Transverse colon (tissue), 4 donors: ENCODE measurements around the gene ARID3C. TPM values are rescaled to one million over a fixed set of nuclear protein-coding genes. Genes with fewer than 3 reads are reported as not detected.

Experiments used
- DNase-seq: peaks from one replicate; pipeline ENCODE4 v3.0.0-alpha.2; 2019
- H3K27ac ChIP-seq, 4 donors: fragments of 200-600 bp; sonication (generic); 2 replicates each; pipeline ENCODE4 v1.5.1; 2016 to 2018; ENCODE audit warnings: inconsistent platforms in 4 of 4
- H3K27me3 ChIP-seq: fragments of 200-600 bp; sonication (generic); 2 replicates; pipeline ENCODE4 v1.5.1; 2017; ENCODE audit warnings: inconsistent platforms
- H3K36me3 ChIP-seq, 4 donors: fragments of 200-600 bp; sonication (generic); 2 replicates each; pipeline ENCODE4 v1.5.1; 2017 to 2019; ENCODE audit warnings: inconsistent platforms in 4 of 4
- H3K4me1 ChIP-seq, 4 donors: fragments of 200-600 bp; sonication (generic); 2 replicates each; pipeline ENCODE4 v1.5.1; 2017 to 2020; ENCODE audit warnings: inconsistent platforms in 4 of 4
- H3K4me3 ChIP-seq, 4 donors: fragments of 200-600 bp; sonication (generic); 1 replicate in 1 of 4; 2 replicates in 3 of 4; pipeline versions ENCODE4 v1.5.1 to v1.6.1; 2017 to 2019; ENCODE audit warnings: inconsistent platforms in 4 of 4
- H3K9me3 ChIP-seq, 2 donors: fragments of 200-600 bp; sonication (generic); 2 replicates each; pipeline ENCODE4 v1.5.1; 2017 to 2019; ENCODE audit warnings: inconsistent platforms in 2 of 2
- EP300 ChIP-seq: sonication (generic); formaldehyde crosslinking; IDR thresholded peaks from one replicate; pipeline ENCODE4 v1.6.1; 2017; ENCODE audit warnings: antibody characterized with exemption, low read depth
- POLR2A ChIP-seq: fragments of 450-650 bp; IDR thresholded peaks from one replicate; pipeline ENCODE4 v1.6.1; 2016; ENCODE audit warnings: antibody characterized with exemption, mild to moderate bottlenecking, moderate library complexity
- POLR2AphosphoS5 ChIP-seq, 3 donors: sonication (generic); formaldehyde crosslinking; IDR thresholded peaks; one replicate each; pipeline ENCODE4 v1.6.1; 2016; ENCODE audit warnings: antibody characterized with exemption in 3 of 3
- WGBS, 2 donors: methylation state at CpG; one replicate each; pipeline ENCODE4 v1.1.5; 2018; ENCODE audit warnings: low coverage in 1 of 2; 5-methylcytosine and 5-hydroxymethylcytosine counted together
- in situ Hi-C, 4 donors: fragments of 200-750 bp; cut with MboI; loops; one replicate each; pipeline versions ENCODE4 v1.15.0 to v1.15.1; 2017; ENCODE audit warnings: low sequenced_read_pairs in 3 of 4, low pct_ligation_motif_present in 1 of 4, low pct_unique_long_range_greater_than_20kb in 1 of 4
- intact Hi-C: fragments of 100-400 bp; cut with DNase I; formaldehyde crosslinking; loops from one replicate; pipeline ENCODE4 v1.15.1; 2023; ENCODE audit warnings: low total_unique reads
- total RNA-seq, 4 donors: library from RNA; depleted of rRNA; stranded (reverse); fragments of >200 nt; gene quantifications; one replicate each; pipeline ENCODE4 v1.1.0, GENCODE V29; 2016
- TF ChIP-seq, protein P1 (sequence below), 5 experiments: fragments of 200-600 bp in 3 of 5; fragments of 450-650 bp in 2 of 5; sonication (generic) in 3 of 5; IDR thresholded peaks; 1 replicate in 2 of 5; 2 replicates in 3 of 5; pipeline ENCODE4 v1.5.1; 2016 to 2017; ENCODE audit warnings: antibody characterized with exemption in 5 of 5, inconsistent platforms in 3 of 5, mild to moderate bottlenecking in 2 of 5, moderate library complexity in 1 of 5

The ARID3C gene
- total RNA-seq, 4 donors from 2014 or later = not detected

DNA sequence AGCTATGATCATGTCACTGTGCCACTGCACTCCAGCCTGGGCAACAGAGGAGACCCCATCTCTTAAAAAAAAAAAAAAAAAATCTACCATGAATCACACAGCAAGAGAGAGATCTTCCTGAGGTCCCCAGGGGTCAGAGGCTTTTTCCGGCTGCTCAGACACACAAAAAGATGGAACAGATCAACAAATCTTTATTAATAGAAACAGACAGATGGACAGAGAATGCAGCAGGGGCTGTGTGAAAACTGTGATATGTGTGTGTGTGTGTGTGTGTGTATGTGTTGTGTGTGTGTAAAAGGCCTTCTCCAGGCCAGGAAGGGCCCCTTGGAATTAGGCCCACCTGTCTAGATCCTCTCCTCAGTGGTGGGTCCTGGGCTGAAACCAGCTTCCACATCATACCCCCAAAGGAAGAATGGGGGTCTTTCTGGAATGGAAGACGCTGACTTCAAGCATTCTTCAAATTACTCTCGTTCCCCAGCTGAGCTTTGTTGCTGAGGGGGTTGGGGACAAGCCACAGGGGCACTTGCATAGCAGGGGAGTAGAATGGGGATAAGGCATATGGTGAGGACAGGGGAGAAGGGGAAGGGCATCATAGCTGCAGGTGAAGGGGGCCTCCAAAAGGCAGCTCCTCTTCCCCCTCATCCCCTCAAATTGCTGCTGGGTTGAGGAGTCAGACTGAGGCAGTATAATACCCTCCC is 5.8 kb upstream of the ARID3C start:
- in situ Hi-C loops = no loop called here

DNA sequence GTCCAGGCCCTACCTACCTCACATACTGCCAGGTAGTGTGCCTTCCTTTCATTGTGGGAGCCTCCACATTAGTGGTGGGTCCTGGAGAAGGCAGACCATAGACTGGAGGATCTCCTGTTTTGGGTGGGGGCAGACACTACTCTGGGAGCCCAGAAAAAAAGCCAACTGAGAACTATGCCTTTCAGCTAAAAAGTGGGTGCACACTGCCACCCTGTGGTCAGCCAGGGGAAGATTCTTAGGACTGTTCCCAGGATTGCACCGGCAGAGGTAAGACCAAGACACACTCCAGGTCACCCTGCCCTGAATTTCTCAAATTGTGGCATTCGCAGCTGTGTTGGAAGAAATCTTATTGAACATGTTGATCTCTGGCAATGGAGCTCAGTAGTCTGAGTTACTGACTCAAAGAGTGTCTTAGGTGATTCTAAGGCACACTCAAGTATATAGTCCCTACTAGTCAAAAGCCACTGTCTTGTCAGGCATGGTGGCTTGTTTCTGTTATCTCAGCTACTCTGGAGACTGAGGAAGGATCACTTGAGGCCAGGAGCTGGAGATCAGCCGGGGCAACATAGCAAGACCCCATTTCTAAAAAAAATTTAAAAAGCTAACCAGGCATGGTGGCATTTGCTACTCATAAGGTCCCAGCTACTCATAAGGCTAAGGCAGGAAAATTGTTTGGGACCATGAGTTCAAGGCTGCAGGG is 5.1 kb upstream of the ARID3C start:
- TF ChIP-seq POLR2AphosphoS5 (IDR thresholded peaks at IDR 0.05) (no peak), POLR2A (no peak), EP300 (no peak)
- TF ChIP-seq, protein P1, sequence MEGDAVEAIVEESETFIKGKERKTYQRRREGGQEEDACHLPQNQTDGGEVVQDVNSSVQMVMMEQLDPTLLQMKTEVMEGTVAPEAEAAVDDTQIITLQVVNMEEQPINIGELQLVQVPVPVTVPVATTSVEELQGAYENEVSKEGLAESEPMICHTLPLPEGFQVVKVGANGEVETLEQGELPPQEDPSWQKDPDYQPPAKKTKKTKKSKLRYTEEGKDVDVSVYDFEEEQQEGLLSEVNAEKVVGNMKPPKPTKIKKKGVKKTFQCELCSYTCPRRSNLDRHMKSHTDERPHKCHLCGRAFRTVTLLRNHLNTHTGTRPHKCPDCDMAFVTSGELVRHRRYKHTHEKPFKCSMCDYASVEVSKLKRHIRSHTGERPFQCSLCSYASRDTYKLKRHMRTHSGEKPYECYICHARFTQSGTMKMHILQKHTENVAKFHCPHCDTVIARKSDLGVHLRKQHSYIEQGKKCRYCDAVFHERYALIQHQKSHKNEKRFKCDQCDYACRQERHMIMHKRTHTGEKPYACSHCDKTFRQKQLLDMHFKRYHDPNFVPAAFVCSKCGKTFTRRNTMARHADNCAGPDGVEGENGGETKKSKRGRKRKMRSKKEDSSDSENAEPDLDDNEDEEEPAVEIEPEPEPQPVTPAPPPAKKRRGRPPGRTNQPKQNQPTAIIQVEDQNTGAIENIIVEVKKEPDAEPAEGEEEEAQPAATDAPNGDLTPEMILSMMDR (IDR thresholded peaks at IDR 0.05) = peak; percentile 77 to 89 (median 83)
- intact Hi-C loops = no loop called here
- Histone ChIP-seq H3K4me3 (no peak overlapping the region), H3K9me3 (no peaks in the 10 kb centered on the region), H3K36me3 (no peaks in the 10 kb centered on the region), H3K4me1 (peaks cover 9 to 39% (median 20%) of the 10 kb centered on the region in 4 donors), H3K27me3 (peaks cover 19% of the 10 kb centered on the region), H3K27ac (no peak overlapping the region)
- 23 to 67% methylated on average over 1 to 3 of the region's 3 CpGs for WGBS, 2 donors
- in situ Hi-C loops = no loop called here
- DNase-seq = peak; percentile 66

More for the DNA sequence above, 5.8 kb upstream of the ARID3C start:
- H3K4me1 ChIP-seq = peaks cover 7 to 34% (median 16%) of the 10 kb centered on the region in 4 donors
- H3K36me3 ChIP-seq = no peaks in the 10 kb centered on the region
- 75 to 100% methylated on average over 1 to 3 of the region's 3 CpGs for WGBS, 2 donors
- peaks cover 12% of the 10 kb centered on the region for H3K27me3 ChIP-seq
- no peak for TF ChIP-seq POLR2A
- no peaks in the 10 kb centered on the region for H3K9me3 ChIP-seq
- no peak overlapping the region for H3K27ac ChIP-seq
- H3K4me3 ChIP-seq = no peak overlapping the region
- intact Hi-C loops = no loop called here
- DNase-seq = no peak

DNA sequence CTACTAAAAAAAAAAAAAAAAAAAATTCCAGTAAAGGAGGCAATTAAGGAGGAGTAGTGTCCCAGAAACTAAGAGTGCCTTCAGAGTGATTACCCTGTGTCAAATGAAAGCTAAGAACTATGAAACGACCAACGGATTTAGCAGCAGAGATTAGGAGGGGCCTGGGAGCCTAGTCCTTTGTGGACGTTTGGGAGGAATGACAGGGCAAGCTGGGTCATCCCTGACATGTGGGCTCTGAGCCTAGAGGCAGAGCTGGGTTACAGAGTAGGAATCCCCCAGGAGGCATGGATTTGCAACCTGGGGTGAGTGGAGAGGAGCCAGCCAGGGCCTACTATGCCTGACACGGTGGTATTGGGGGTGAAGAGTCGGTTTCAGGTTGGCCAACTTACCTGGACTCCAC is 4.3 kb upstream of the ARID3C start:
- in situ Hi-C loops (no loop called here), intact Hi-C loops (no loop called here)
- Histone ChIP-seq H3K27ac (no peak overlapping the region), H3K4me3 (no peak overlapping the region), H3K9me3 (no peaks in the 10 kb centered on the region), H3K27me3 (peaks cover 27% of the 10 kb centered on the region), H3K4me1 (peaks cover 14 to 37% (median 24%) of the 10 kb centered on the region in 4 donors), H3K36me3 (no peaks in the 10 kb centered on the region)
- no peak for TF ChIP-seq POLR2A
- no peak for TF ChIP-seq POLR2AphosphoS5 (IDR thresholded peaks at IDR 0.05)
- TF ChIP-seq EP300 = no peak
- TF ChIP-seq, protein P1 (IDR thresholded peaks at IDR 0.05) = no peak
- 55 to 62% methylated on average over 3 to 5 of the region's 5 CpGs for WGBS, 2 donors
- no peak for DNase-seq

DNA sequence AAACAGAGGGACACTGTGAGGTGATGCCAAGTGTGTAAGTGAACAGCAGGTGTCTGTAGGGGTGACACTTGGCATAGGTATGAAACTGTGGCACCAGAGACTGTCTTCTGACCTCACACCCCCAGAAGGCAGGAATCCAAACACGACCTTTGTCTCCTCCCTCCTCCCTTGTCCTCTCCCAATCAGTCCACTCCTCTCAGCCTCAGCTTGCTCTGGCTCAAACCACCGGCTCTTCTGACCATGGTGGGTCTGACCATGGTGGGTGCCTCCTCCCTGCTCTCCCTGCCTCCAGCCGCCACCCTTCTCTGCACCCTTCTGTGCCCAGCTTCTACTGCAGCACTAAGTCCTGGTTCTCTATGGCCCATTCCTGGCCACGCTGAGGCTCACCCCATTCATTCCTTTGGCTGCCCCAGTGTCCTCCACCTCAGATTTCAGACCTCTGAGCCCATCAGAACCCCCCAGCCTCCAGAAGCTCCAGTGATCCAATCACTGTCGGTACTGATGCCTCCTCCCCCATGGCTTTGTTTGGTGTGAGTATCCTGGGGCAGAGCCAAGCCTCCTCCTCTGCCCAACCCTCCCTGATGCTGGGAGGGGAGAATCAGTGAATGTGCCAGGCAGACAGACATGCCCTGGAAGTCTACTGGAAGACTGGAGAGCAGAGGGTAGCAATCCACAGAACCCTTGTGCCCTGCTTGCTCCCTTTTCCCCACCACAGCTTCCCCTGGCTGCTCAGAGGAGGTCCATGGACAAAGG is 1.7 kb upstream of the ARID3C start:
- no peak overlapping the region for H3K4me3 ChIP-seq
- peaks cover 53% of the 10 kb centered on the region for H3K27me3 ChIP-seq
- 17 to 25% methylated on average over 1 to 5 of the region's 5 CpGs for WGBS, 2 donors
- in situ Hi-C loops = no loop called here
- no peaks in the 10 kb centered on the region for H3K9me3 ChIP-seq
- no peak for DNase-seq
- H3K27ac ChIP-seq = no peak overlapping the region
- TF ChIP-seq POLR2A (no peak), EP300 (no peak), POLR2AphosphoS5 (IDR thresholded peaks at IDR 0.05) (no peak)
- TF ChIP-seq, protein P1 (IDR thresholded peaks at IDR 0.05) = no peak
- no peaks in the 10 kb centered on the region for H3K36me3 ChIP-seq
- intact Hi-C loops = no loop called here
- H3K4me1 ChIP-seq = peaks cover 8 to 18% (median 12%) of the 10 kb centered on the region in 4 donors
